Mucosa of descending colon (tissue), 3 donors: ENCODE results near the gene IFT27. TPM values are rescaled to one million over a fixed set of nuclear protein-coding genes. Genes with fewer than 3 reads are reported as not detected.

ENCODE experiments used
- ATAC-seq: fragments of 200-7000 bp; cut with Tn5 transposase; one replicate; pipeline ENCODE4 v1.9.1; 2020; ENCODE audit warnings: mild to moderate bottlenecking, moderate library complexity
- DNase-seq, 3 donors: peaks; one replicate each; pipeline ENCODE4 v3.0.0-alpha.2; 2020
- H3K36me3 ChIP-seq: fragments of 200-600 bp; one replicate; pipeline ENCODE4 v1.8.0; 2021; ENCODE audit warnings: low read depth, mild to moderate bottlenecking
- H3K4me1 ChIP-seq: fragments of 200-600 bp; one replicate; pipeline ENCODE4 v1.8.0; 2021; ENCODE audit warnings: low read depth, mild to moderate bottlenecking
- H3K4me3 ChIP-seq: fragments of 200-600 bp; one replicate; pipeline ENCODE4 v1.8.0; 2021; ENCODE audit warnings: mild to moderate bottlenecking
- H3K9me3 ChIP-seq: fragments of 200-600 bp; one replicate; pipeline ENCODE4 v1.8.0; 2021; ENCODE audit warnings: mild to moderate bottlenecking
- intact Hi-C, 2 donors: fragments of 100-400 bp; cut with DNase I in 1 of 2; cut with micrococcal nuclease in 1 of 2; formaldehyde crosslinking; loops; one replicate each; pipeline versions ENCODE4 v1.11.0 to v1.11.1; 2022; cut with DNase I, micrococcal nuclease
- total RNA-seq, 3 donors: library from RNA; stranded (reverse); fragmentation: NEBNext Ultra II Directional in 2 of 3; extraction: Animal tissue kit (Norgen Biotek cat#: 25700) in 2 of 3; gene quantifications; one replicate each; pipeline versions ENCODE4 v1.2.1 to v1.2.4, GENCODE V29; 2021 to 2023
- TF ChIP-seq, protein P1 (sequence below): fragments of 200-600 bp; IDR thresholded peaks from one replicate; pipeline ENCODE4 v1.8.0; 2022; ENCODE audit warnings: antibody characterized with exemption, mild to moderate bottlenecking
- donor health status: DM: no; HTN: no; CAD: no; lungs with moderate emphysema.
- donor health status: DM: no; HTN: no; CAD: no.
- donor health status: DM: no; HTN: yes; CAD: no.

IFT27 gene
- total RNA-seq, 3 donors from 2014 or later: 29.0 to 37.2 (median 29.7) TPM

DNA sequence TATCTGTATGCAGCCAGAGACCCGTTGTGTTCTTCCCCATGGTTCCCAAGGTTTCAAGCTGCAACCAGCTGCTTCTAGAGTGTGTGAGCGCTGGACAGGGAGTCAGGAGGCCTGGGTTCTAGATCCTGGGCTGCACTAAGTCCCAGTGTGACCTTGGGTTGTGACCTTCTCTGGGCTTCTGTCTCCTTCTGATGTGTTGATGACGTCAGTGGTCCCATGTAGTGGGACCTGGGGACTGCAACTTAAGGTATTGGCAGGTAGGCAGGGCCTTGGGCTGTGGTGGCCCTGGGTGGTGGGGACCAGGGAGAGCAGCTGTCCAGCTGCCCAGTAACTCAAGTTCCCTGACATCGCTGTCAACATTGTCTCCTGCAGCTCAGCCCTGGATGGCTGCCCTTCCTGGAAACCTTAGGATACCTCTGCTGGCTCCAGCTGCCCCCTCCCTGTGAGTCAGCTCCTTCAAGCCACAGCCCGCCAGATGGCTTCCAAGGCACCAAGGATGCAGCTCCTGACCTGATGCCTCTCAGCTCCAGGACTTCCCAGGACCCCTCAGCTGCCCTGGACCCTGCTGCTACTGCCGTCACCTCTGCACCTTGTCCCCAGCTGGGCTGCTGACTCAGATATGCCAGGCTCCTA is 42.2 kb upstream of the IFT27 start:
- ATAC-seq (no peak), DNase-seq (no peak)
- Histone ChIP-seq H3K4me3 (no peak overlapping the region), H3K36me3 (no peaks in the 10 kb centered on the region), H3K4me1 (peaks cover 7% of the 10 kb centered on the region), H3K9me3 (no peaks in the 10 kb centered on the region)
- TF ChIP-seq, protein P1, sequence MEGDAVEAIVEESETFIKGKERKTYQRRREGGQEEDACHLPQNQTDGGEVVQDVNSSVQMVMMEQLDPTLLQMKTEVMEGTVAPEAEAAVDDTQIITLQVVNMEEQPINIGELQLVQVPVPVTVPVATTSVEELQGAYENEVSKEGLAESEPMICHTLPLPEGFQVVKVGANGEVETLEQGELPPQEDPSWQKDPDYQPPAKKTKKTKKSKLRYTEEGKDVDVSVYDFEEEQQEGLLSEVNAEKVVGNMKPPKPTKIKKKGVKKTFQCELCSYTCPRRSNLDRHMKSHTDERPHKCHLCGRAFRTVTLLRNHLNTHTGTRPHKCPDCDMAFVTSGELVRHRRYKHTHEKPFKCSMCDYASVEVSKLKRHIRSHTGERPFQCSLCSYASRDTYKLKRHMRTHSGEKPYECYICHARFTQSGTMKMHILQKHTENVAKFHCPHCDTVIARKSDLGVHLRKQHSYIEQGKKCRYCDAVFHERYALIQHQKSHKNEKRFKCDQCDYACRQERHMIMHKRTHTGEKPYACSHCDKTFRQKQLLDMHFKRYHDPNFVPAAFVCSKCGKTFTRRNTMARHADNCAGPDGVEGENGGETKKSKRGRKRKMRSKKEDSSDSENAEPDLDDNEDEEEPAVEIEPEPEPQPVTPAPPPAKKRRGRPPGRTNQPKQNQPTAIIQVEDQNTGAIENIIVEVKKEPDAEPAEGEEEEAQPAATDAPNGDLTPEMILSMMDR: no peak
- intact Hi-C loops: no loop called here

DNA sequence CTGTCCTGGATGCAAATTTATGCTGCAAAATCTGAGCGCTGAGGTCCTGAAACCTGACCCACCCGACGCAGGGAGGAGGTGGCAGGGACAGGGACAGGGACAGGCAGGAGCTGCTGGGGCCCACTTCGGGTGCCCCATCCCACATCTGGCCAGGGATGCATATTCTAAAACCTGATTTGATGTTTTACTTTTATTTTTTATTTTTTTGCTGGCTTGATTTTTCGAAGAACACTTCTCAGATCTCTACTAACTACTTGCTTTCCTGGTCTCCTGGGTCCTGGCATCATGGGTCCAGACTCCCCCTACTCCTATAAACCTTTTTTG is 41.6 kb upstream of the IFT27 start:
- ATAC-seq (no peak), DNase-seq (no peak)
- intact Hi-C loops: no loop called here
- TF ChIP-seq, protein P1: no peak
- Histone ChIP-seq H3K9me3 (no peaks in the 10 kb centered on the region), H3K36me3 (no peaks in the 10 kb centered on the region), H3K4me1 (peaks cover 7% of the 10 kb centered on the region), H3K4me3 (no peak overlapping the region)

DNA sequence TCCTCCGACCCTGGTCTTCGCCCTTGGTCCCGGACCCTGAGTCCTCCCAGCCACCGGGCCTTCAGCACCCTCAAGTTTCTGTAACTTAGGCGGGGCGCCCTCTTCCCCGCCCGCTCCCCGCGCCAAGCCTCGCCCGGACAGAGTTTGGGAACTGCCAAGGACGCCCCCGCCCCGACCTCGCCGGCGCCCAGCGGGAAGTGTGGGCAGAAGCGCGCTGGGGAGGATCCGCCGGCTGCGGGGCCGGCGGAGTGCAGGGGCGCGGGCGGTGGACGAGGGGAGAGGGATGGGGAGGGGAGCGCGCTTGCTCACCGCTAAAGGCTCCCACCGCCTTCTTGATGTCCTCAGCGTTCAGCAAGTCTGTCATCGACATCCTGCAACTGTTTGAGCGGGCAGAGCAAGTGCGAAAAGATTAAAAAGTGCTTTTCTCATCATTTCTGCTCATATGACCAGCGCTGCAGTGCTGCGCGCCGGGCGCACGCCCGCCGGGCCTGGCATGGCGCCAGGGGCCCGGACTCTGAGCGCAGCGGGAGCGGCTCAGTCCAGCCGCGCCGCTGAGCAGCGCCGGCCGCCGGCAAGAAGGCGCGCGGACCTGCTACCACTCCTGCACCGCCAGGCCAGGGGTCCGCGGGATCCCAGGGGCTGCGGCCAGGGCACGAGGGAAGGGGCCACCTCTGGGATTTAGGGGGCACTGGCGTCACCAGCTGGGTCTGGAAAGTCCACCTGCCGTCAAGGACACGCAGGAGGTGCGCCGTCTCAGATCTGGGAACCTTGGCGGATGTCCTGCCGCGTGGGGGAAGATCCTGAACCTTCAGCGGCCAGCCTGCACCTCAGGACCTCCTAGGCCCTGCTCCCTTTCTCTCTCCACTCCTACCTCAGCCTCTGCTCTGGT is 41.0 kb upstream of the IFT27 start, which contains the start of gene PVALB:
PVALB (minus strand) TSS at position 400 of the 889 bp plus-strand sequence; CDS start at position 370, 30 bp downstream.
- Histone ChIP-seq H3K4me1 (peaks cover 7% of the 10 kb centered on the region), H3K36me3 (no peaks in the 10 kb centered on the region), H3K9me3 (no peaks in the 10 kb centered on the region), H3K4me3 (no peak within 1 kb of the TSS)
- intact Hi-C loops: no loop called here
- DNase-seq: peak in 2 of 3 donors; percentile 11 to 40
- ATAC-seq: peak; percentile 77
- TF ChIP-seq, protein P1: no peak

DNA sequence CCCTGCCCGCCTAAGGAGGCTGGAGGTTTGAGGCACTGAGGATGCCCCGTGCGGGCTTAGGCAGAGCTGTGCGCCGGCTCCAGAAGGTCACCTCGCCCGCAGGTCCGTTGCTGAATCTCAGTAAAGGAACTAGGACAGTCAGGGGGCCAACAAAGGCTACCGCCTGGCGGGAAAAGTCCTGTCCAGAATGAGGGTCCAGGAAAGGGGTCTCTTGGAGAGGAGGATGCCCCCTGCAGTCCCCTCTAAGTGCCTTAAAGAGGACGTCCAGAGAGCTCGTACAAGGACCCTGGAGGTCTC is 40.4 kb upstream of the IFT27 start:
- Histone ChIP-seq H3K4me1 (peaks cover 7% of the 10 kb centered on the region), H3K9me3 (no peaks in the 10 kb centered on the region), H3K36me3 (no peaks in the 10 kb centered on the region), H3K4me3 (no peak overlapping the region)
- intact Hi-C loops: no loop called here
- ATAC-seq: no peak
- TF ChIP-seq, protein P1: no peak
- no peak for DNase-seq

DNA sequence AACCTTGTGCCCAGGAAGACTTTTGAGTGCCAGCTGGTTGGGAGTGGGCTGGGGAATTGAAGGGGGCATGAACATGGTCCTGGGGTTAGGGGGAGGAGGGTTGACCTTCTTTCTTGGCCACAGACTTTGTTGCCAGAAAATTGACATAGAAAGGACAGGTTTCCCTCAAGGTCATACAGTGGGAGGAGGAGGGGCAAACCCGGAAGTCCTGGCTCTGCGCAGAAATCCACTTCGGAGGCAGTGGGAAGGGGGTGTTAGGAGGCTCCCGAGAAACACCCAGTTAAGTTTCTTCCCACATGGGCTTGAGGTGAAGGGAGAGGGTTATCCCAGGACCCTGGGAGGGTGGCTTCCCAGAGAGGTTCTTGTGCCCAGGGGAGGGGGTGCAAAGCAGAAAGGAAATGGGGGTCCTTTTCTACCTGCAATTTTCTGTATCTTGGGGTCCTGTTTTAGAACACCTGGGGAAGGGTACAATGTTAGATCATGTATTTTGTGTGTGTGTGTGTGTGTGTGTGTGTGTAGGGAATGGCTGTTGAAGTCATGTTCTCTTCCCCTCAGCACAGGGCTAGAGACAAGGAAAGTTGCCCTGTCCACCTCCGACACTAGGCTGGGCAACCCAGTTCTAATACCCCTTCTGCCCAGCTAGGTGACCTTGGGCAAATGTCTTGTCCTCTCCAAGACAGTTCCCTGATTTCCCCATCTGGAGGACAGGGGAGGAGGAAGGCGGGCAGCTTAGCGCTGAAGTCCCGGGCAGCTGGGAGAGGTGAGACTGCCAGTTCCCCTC is 39.8 kb upstream of the IFT27 start:
- no peaks in the 10 kb centered on the region for H3K36me3 ChIP-seq
- no peak overlapping the region for H3K4me3 ChIP-seq
- TF ChIP-seq, protein P1: no peak
- intact Hi-C loops: no loop called here
- H3K4me1 ChIP-seq: peaks cover 7% of the 10 kb centered on the region
- DNase-seq: no peak
- no peak for ATAC-seq
- H3K9me3 ChIP-seq: no peaks in the 10 kb centered on the region
